ENCODE measurements around the gene PDE4D. TPM values are rescaled to one million over a fixed set of nuclear protein-coding genes. Genes with fewer than 3 reads are reported as not detected.

PDE4D gene
- total RNA-seq, 1 experiment from 2014 or later = 3.3 TPM

DNA sequence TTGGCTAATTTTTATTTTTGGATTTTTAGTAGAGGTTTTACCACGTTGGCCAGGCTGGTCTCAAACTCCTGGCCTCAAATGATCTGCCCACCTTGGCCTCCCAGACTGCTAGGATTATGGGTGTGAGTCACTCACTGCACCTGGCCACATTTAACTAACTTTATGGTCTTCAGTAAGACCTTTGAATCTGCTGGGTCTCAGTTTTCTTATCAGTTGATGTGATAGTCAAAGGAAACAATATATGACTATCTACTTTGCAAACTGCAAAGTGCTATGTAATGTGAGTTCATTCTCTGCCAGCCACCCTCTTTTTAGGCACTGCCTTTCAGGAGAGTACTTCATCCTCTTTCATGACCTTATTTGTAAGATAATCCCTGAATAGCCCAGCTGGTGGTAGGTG, 474.7 kb downstream of the PDE4D start (continued):
- TF ChIP-seq, protein P1, sequence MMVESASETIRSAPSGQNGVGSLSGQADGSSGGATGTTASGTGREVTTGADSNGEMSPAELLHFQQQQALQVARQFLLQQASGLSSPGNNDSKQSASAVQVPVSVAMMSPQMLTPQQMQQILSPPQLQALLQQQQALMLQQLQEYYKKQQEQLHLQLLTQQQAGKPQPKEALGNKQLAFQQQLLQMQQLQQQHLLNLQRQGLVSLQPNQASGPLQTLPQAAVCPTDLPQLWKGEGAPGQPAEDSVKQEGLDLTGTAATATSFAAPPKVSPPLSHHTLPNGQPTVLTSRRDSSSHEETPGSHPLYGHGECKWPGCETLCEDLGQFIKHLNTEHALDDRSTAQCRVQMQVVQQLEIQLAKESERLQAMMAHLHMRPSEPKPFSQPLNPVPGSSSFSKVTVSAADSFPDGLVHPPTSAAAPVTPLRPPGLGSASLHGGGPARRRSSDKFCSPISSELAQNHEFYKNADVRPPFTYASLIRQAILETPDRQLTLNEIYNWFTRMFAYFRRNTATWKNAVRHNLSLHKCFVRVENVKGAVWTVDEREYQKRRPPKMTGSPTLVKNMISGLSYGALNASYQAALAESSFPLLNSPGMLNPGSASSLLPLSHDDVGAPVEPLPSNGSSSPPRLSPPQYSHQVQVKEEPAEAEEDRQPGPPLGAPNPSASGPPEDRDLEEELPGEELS (CRISPR knock-in tag; IDR thresholded peaks at IDR 0.05) = no peak
- no peak for TF ChIP-seq ATF1 (CRISPR knock-in tag; IDR thresholded peaks at IDR 0.05)
- TF ChIP-seq, protein P2, sequence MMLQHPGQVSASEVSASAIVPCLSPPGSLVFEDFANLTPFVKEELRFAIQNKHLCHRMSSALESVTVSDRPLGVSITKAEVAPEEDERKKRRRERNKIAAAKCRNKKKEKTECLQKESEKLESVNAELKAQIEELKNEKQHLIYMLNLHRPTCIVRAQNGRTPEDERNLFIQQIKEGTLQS (CRISPR knock-in tag; conservative IDR thresholded peaks at IDR 0.05) = no peak

DNA sequence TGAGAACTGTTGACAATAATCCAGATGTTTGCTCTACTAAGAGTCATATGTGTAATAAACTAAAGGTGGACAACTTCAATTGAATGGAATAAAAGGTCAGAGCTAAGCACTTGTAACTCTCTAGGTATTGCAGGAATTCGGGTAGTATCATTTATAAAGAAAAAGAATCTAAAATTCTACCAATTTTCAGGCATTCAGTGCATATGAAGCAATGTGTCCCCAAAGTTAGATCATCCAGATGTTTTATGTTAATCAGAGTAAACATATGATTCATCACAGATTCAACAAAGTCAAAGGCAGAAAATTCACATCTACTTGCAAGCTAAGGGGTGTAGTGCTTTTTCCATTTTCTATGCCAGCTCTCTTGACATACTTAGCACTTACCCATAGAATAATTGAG, 477.1 kb downstream of the PDE4D start:
- Mint-ChIP-seq H3K27me3 (ENCODE audit: low read depth) (0 out of 2 replicates have a peak, but pooled peaks cover 4% of the 10 kb centered on the region), H3K9me3 (peaks cover 26% of the 10 kb centered on the region), H3K4me1 (peaks cover 3% of the 10 kb centered on the region), H3K4me3 (no peak overlapping the region), H3K27ac (no peak overlapping the region), H3K36me3 (peaks cover 12% of the 10 kb centered on the region)
- no peak for ATAC-seq
- ChIA-PET CTCF (no interaction called here), POLR2A (no interaction called here)
- DNase-seq (ENCODE audit: low spot score) = no peak
- TF ChIP-seq RELA (CRISPR knock-in tag; IDR thresholded peaks at IDR 0.05; ENCODE audit: borderline replicate concordance) (no peak), GABPB1 (CRISPR knock-in tag; IDR thresholded peaks at IDR 0.05) (peak; percentile 79), FOXP1 (CRISPR knock-in tag; IDR thresholded peaks at IDR 0.05; ENCODE audit: borderline replicate concordance) (no peak), JUN (CRISPR knock-in tag; IDR thresholded peaks at IDR 0.05) (no peak), SP1 (CRISPR knock-in tag; conservative IDR thresholded peaks at IDR 0.05) (no peak)
- TF ChIP-seq, protein P3, sequence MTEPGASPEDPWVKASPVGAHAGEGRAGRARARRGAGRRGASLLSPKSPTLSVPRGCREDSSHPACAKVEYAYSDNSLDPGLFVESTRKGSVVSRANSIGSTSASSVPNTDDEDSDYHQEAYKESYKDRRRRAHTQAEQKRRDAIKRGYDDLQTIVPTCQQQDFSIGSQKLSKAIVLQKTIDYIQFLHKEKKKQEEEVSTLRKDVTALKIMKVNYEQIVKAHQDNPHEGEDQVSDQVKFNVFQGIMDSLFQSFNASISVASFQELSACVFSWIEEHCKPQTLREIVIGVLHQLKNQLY (CRISPR knock-in tag; IDR thresholded peaks at IDR 0.05) = no peak

DNA sequence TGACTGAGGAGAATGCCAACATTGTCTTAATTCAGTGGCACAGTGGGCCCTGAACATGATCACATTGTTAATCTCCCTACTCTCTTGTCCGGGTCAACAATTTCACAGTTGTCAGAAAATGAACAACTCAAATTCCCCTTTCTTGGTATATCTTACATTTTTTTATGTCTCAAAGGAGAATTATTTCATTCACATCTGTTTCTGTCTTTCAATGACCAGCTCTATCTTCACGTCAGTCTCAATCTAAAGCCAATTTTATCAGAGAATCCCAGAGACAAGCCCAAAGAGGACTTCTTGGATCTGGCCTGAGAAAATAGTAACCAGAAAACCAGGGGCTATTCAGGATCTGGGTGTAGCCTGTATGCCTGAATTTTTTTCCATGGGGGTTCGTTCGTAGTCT, 477.5 kb downstream of the PDE4D start:
- TF ChIP-seq FOXJ3 (CRISPR knock-in tag; IDR thresholded peaks at IDR 0.05; ENCODE audit: borderline replicate concordance) (no peak), SP1 (CRISPR knock-in tag; conservative IDR thresholded peaks at IDR 0.05) (no peak), SMAD4 (CRISPR knock-in tag; IDR thresholded peaks at IDR 0.05) (no peak), ZNF219 (CRISPR knock-in tag; IDR thresholded peaks at IDR 0.05; ENCODE audit: borderline replicate concordance) (no peak), TEAD4 (CRISPR knock-in tag; IDR thresholded peaks at IDR 0.05) (no peak), TEAD1 (CRISPR knock-in tag; IDR thresholded peaks at IDR 0.05) (no peak), ETV6 (CRISPR knock-in tag; IDR thresholded peaks at IDR 0.05) (no peak), RORB (CRISPR knock-in tag; IDR thresholded peaks at IDR 0.05) (no peak), ZNF317 (CRISPR knock-in tag; IDR thresholded peaks at IDR 0.05; ENCODE audit: borderline replicate concordance, low read depth) (no peak), CREM (CRISPR knock-in tag; IDR thresholded peaks at IDR 0.05) (no peak)
- TF ChIP-seq, protein P4, sequence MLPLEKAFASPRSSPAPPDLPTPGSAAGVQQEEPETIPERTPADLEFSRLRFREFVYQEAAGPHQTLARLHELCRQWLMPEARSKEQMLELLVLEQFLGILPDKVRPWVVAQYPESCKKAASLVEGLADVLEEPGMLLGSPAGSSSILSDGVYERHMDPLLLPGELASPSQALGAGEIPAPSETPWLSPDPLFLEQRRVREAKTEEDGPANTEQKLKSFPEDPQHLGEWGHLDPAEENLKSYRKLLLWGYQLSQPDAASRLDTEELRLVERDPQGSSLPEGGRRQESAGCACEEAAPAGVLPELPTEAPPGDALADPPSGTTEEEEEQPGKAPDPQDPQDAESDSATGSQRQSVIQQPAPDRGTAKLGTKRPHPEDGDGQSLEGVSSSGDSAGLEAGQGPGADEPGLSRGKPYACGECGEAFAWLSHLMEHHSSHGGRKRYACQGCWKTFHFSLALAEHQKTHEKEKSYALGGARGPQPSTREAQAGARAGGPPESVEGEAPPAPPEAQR (CRISPR knock-in tag; IDR thresholded peaks at IDR 0.05) = no peak
- TF ChIP-seq, protein P5, sequence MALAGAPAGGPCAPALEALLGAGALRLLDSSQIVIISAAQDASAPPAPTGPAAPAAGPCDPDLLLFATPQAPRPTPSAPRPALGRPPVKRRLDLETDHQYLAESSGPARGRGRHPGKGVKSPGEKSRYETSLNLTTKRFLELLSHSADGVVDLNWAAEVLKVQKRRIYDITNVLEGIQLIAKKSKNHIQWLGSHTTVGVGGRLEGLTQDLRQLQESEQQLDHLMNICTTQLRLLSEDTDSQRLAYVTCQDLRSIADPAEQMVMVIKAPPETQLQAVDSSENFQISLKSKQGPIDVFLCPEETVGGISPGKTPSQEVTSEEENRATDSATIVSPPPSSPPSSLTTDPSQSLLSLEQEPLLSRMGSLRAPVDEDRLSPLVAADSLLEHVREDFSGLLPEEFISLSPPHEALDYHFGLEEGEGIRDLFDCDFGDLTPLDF (CRISPR knock-in tag; IDR thresholded peaks at IDR 0.05) = no peak
- TF ChIP-seq, protein P6, sequence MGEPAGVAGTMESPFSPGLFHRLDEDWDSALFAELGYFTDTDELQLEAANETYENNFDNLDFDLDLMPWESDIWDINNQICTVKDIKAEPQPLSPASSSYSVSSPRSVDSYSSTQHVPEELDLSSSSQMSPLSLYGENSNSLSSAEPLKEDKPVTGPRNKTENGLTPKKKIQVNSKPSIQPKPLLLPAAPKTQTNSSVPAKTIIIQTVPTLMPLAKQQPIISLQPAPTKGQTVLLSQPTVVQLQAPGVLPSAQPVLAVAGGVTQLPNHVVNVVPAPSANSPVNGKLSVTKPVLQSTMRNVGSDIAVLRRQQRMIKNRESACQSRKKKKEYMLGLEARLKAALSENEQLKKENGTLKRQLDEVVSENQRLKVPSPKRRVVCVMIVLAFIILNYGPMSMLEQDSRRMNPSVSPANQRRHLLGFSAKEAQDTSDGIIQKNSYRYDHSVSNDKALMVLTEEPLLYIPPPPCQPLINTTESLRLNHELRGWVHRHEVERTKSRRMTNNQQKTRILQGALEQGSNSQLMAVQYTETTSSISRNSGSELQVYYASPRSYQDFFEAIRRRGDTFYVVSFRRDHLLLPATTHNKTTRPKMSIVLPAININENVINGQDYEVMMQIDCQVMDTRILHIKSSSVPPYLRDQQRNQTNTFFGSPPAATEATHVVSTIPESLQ (CRISPR knock-in tag; IDR thresholded peaks at IDR 0.05) = no peak
- TF ChIP-seq, protein P7, sequence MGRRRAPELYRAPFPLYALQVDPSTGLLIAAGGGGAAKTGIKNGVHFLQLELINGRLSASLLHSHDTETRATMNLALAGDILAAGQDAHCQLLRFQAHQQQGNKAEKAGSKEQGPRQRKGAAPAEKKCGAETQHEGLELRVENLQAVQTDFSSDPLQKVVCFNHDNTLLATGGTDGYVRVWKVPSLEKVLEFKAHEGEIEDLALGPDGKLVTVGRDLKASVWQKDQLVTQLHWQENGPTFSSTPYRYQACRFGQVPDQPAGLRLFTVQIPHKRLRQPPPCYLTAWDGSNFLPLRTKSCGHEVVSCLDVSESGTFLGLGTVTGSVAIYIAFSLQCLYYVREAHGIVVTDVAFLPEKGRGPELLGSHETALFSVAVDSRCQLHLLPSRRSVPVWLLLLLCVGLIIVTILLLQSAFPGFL (CRISPR knock-in tag; IDR thresholded peaks at IDR 0.05; ENCODE audit: borderline replicate concordance) = no peak
- TF ChIP-seq, protein P8, sequence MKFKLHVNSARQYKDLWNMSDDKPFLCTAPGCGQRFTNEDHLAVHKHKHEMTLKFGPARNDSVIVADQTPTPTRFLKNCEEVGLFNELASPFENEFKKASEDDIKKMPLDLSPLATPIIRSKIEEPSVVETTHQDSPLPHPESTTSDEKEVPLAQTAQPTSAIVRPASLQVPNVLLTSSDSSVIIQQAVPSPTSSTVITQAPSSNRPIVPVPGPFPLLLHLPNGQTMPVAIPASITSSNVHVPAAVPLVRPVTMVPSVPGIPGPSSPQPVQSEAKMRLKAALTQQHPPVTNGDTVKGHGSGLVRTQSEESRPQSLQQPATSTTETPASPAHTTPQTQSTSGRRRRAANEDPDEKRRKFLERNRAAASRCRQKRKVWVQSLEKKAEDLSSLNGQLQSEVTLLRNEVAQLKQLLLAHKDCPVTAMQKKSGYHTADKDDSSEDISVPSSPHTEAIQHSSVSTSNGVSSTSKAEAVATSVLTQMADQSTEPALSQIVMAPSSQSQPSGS (CRISPR knock-in tag; IDR thresholded peaks at IDR 0.05; ENCODE audit: borderline replicate concordance, low read depth) = no peak
- CTCF ChIA-PET = no interaction called here
- ATAC-seq (no peak), DNase-seq (ENCODE audit: low spot score) (no peak)
- POLR2A ChIA-PET = no interaction called here
- H3K9me3 Mint-ChIP-seq = peaks cover 30% of the 10 kb centered on the region
- H3K27me3 Mint-ChIP-seq (ENCODE audit: low read depth) = 0 out of 2 replicates have a peak, but pooled peaks cover 4% of the 10 kb centered on the region
- no peak overlapping the region for H3K27ac Mint-ChIP-seq
- H3K4me1 Mint-ChIP-seq = peaks cover 3% of the 10 kb centered on the region
- peaks cover 17% of the 10 kb centered on the region for H3K36me3 Mint-ChIP-seq
- H3K4me3 Mint-ChIP-seq = no peak overlapping the region
